ENCODE data around the gene QRICH1. TPM values are rescaled to one million over a fixed set of nuclear protein-coding genes. Genes with fewer than 3 reads are reported as not detected.

The QRICH1 gene
- total RNA-seq, 1 experiment from 2014 or later = 87.5 TPM

GRCh38 chr3:49122886-49123545, 29.1 kb upstream of the QRICH1 start:
- H3K79me2 ChIP-seq (ENCODE audit: low read depth) = peaks cover 23% of the 10 kb centered on the region
- TF ChIP-seq CTCF (conservative IDR thresholded peaks at IDR 0.05) (no peak), EZH2 (IDR thresholded peaks at IDR 0.05; ENCODE audit: low read depth) (no peak)
- POLR2A ChIA-PET (ENCODE audit: unreplicated experiment) = no interaction called here
- intact Hi-C loops (cut with micrococcal nuclease; ENCODE audit: unreplicated experiment) = no loop called here
- no peak overlapping the region for H3K4me3 ChIP-seq
- H2AFZ ChIP-seq = no peak overlapping the region
- H3K9me2 ChIP-seq (ENCODE audit: insufficient read depth) = no peaks in the 10 kb centered on the region
- no peak overlapping the region for H3K27ac ChIP-seq
- DNase-seq = no peak
- CTCF ChIA-PET = no interaction called here
- H4K20me1 ChIP-seq (ENCODE audit: insufficient read depth) = no peaks in the 10 kb centered on the region
- BruUV-seq (replicated peaks) = no TSS peak
- H3K4me2 ChIP-seq = no peak overlapping the region
- H3K27me3 ChIP-seq (ENCODE audit: insufficient read depth, low read depth) = no peaks in the 10 kb centered on the region
- peaks cover 29% of the 10 kb centered on the region for H3F3A ChIP-seq (ENCODE audit: insufficient read depth, low read depth)
- H3K4me1 ChIP-seq (replicated peaks; ENCODE audit: insufficient read depth) = peaks cover 10% of the 10 kb centered on the region
- H3K9me3 ChIP-seq (ENCODE audit: insufficient read depth, low read depth) = no peaks in the 10 kb centered on the region
- peaks cover 5% of the 10 kb centered on the region; the same call in 1 of the 2 replicates for H3K36me3 ChIP-seq (ENCODE audit: low read depth)

GRCh38 chr3:49122451-49122850, 28.6 kb upstream of the QRICH1 start:
- Histone ChIP-seq H2AFZ (no peak overlapping the region), H3K36me3 (ENCODE audit: low read depth) (peaks cover 11% of the 10 kb centered on the region; the same call in 1 of the 2 replicates), H3K4me1 (replicated peaks; ENCODE audit: insufficient read depth) (peaks cover 10% of the 10 kb centered on the region), H3K9me2 (ENCODE audit: insufficient read depth) (no peaks in the 10 kb centered on the region), H3K79me2 (ENCODE audit: low read depth) (peaks cover 26% of the 10 kb centered on the region), H3K4me3 (no peak overlapping the region), H3K9me3 (ENCODE audit: insufficient read depth, low read depth) (no peaks in the 10 kb centered on the region), H4K20me1 (ENCODE audit: insufficient read depth) (no peaks in the 10 kb centered on the region), H3K27me3 (ENCODE audit: insufficient read depth, low read depth) (no peaks in the 10 kb centered on the region), H3K4me2 (no peak overlapping the region), H3K27ac (no peak overlapping the region), H3F3A (ENCODE audit: insufficient read depth, low read depth) (peaks cover 29% of the 10 kb centered on the region)
- TF ChIP-seq EZH2 (IDR thresholded peaks at IDR 0.05; ENCODE audit: low read depth) (no peak), CTCF (conservative IDR thresholded peaks at IDR 0.05) (no peak)
- intact Hi-C loops (cut with micrococcal nuclease; ENCODE audit: unreplicated experiment) = no loop called here
- ChIA-PET POLR2A (ENCODE audit: unreplicated experiment) (no interaction called here), CTCF (no interaction called here)
- no peak for DNase-seq
- no TSS peak for BruUV-seq (replicated peaks)

- TF ChIP-seq CTCF (conservative IDR thresholded peaks at IDR 0.05) (no peak), EZH2 (IDR thresholded peaks at IDR 0.05; ENCODE audit: low read depth) (no peak)
- no peaks in the 10 kb centered on the region for H3K9me3 ChIP-seq (ENCODE audit: insufficient read depth, low read depth)
- no peaks in the 10 kb centered on the region for H4K20me1 ChIP-seq (ENCODE audit: insufficient read depth)
- H3K27me3 ChIP-seq (ENCODE audit: insufficient read depth, low read depth) = no peaks in the 10 kb centered on the region
- peaks cover 10% of the 10 kb centered on the region for H3K4me1 ChIP-seq (replicated peaks; ENCODE audit: insufficient read depth)
- no peak overlapping the region for H3K27ac ChIP-seq
- BruUV-seq (replicated peaks) = no TSS peak
- H3K9me2 ChIP-seq (ENCODE audit: insufficient read depth) = no peaks in the 10 kb centered on the region
- intact Hi-C loops (cut with micrococcal nuclease; ENCODE audit: unreplicated experiment) = no loop called here
- peaks cover 29% of the 10 kb centered on the region for H3F3A ChIP-seq (ENCODE audit: insufficient read depth, low read depth)
- POLR2A ChIA-PET (ENCODE audit: unreplicated experiment) = no interaction called here
- H3K36me3 ChIP-seq (ENCODE audit: low read depth) = peaks cover 11% of the 10 kb centered on the region; the same call in 1 of the 2 replicates
- H3K4me2 ChIP-seq = no peak overlapping the region
- CTCF ChIA-PET = no interaction called here
- DNase-seq = no peak
- no peak overlapping the region for H2AFZ ChIP-seq
- H3K4me3 ChIP-seq = no peak overlapping the region
- H3K79me2 ChIP-seq (ENCODE audit: low read depth) = peaks cover 26% of the 10 kb centered on the region
Measured at GRCh38 chr3:49122022-49122421, 28.2 kb upstream of the QRICH1 start.
